Neural progenitor cell (in vitro differentiated cells): Measurements from ENCODE around the gene SEMA5B.

ENCODE experiments used
- CTCF ChIP-seq: fragments of 200-600 bp; sonication (generic); IDR thresholded peaks from 2 replicates; pipeline ENCODE4 v1.5.1; 2017; ENCODE audit warnings: antibody characterized with exemption, mild to moderate bottlenecking
- EZH2phosphoT487 ChIP-seq: fragments of 200-600 bp; sonication (generic); IDR thresholded peaks from 2 replicates; pipeline ENCODE4 v1.6.1; 2017; ENCODE audit warnings: antibody characterized with exemption

DNA sequence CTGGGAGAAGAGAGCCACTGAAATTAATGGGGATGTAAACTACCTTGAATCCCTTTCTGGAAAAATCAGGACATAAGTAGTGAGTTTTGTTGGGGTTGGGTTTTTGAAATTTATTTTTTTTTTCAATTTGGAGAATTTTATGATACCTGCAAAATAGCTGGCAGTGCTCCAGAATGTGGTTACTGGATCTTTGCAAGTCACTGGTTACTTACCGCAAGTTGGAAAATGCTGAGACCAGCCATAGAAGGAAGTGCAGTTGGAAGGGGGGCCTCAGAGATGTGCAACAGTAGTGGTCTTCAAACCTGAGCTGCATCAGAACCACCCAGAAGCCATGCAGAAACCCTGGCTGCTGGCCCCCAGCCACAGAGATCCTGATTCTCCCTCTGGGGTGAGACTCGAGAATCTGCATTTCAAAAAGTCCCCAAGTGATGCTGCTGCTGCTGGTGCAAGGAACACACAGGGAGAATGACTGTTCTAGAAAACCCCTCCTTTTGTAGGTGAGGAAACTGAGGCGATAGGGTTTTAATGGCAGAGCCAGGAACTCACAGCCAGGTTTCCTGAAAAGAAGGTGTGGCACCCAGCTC is 39.7 kb downstream of the SEMA5B start:
- no peak for TF ChIP-seq EZH2phosphoT487
- TF ChIP-seq CTCF, result no peak
